Activated CD8-positive, alpha-beta T cell treated with anti-CD3 and anti-CD28 coated beads for 36 hours (primary cell): ENCODE measurements around the gene NCR2. TPM values are rescaled to one million over a fixed set of nuclear protein-coding genes. Genes with fewer than 3 reads are reported as not detected.

Source experiments
- ATAC-seq: fragments of 200-7000 bp; cut with Tn5 transposase; one replicate; pipeline ENCODE4 v1.10.0; 2021; ENCODE audit warnings: mild to moderate bottlenecking, moderate library complexity
- CTCF ChIA-PET: fragments of 350-600 bp; sonication (Branson Sonifier 250); formaldehyde crosslinking; loops from one replicate; lab custom pipeline; 2021; ENCODE audit warnings: antibody characterized with exemption; lab: Charles Lee
- POLR2A ChIA-PET: fragments of 350-600 bp; sonication (Branson Sonifier 250); formaldehyde crosslinking; loops from one replicate; lab custom pipeline; 2021; ENCODE audit warnings: antibody characterized with exemption; lab: Charles Lee
- DNase-seq: peaks from one replicate; pipeline ENCODE4 v3.0.0-alpha.2; 2020
- H3K27ac Mint-ChIP-seq: one replicate; pipeline ENCODE4 v1.8.0; 2021; ENCODE audit warnings: mild to moderate bottlenecking, mixed read lengths
- H3K27me3 Mint-ChIP-seq: one replicate; pipeline ENCODE4 v1.8.0; 2021; ENCODE audit warnings: mixed read lengths
- H3K36me3 Mint-ChIP-seq: one replicate; pipeline ENCODE4 v1.8.0; 2021; ENCODE audit warnings: low read depth, mixed read lengths
- H3K4me1 Mint-ChIP-seq: one replicate; pipeline ENCODE4 v1.8.0; 2021; ENCODE audit warnings: low read depth, mixed read lengths
- H3K4me3 Mint-ChIP-seq: one replicate; pipeline ENCODE4 v1.8.0; 2021; ENCODE audit warnings: mild to moderate bottlenecking, moderate library complexity, mixed read lengths
- H3K9me3 Mint-ChIP-seq: one replicate; pipeline ENCODE4 v1.8.0; 2021; ENCODE audit warnings: mixed read lengths
- CTCF ChIP-seq: fragments of 200-600 bp; IDR thresholded peaks from one replicate; pipeline ENCODE4 v1.8.0; 2022; ENCODE audit warnings: antibody characterized with exemption, mild to moderate bottlenecking
- intact Hi-C: fragments of 100-400 bp; cut with micrococcal nuclease; formaldehyde crosslinking; loops from one replicate; pipeline ENCODE4 v1.10.0; 2022
- total RNA-seq, 2 experiments: library from RNA; stranded (reverse); gene quantifications; one replicate each; pipeline ENCODE4 v1.2.3, GENCODE V29; 2021

The NCR2 gene
- total RNA-seq, 2 experiments from 2014 or later: 0.56 to 0.68 TPM

- Mint-ChIP-seq H3K27ac (no peak overlapping the region), H3K4me3 (peak overlapping the region; percentile 70), H3K36me3 (no peaks in the 10 kb centered on the region), H3K4me1 (peaks cover 30% of the 10 kb centered on the region), H3K27me3 (peaks cover 59% of the 10 kb centered on the region), H3K9me3 (no peaks in the 10 kb centered on the region)
- ATAC-seq (peak; percentile 8), DNase-seq (no peak)
- intact Hi-C loops: loop anchor here (5.0 kb wide), 1 partner anchor 56 kb away; no protein-coding TSS in a partner anchor
- TF ChIP-seq CTCF: no peak
- ChIA-PET POLR2A (interaction anchor here (0.6 kb wide), 1 partner anchor 208 kb away, joined by 3 read pairs; no protein-coding TSS in a partner anchor), CTCF (interaction anchor here (0.7 to 4.9 kb wide), 12 partner anchors 15 to 313 kb away, joined by 3 to 47 read pairs (median 4); partner anchors contain the start of gene NCR2)
These were observed 36.1 kb downstream of the NCR2 start for GRCh38 chr6:41371461-41371991.

- Mint-ChIP-seq H3K9me3 (no peaks in the 10 kb centered on the region), H3K36me3 (no peaks in the 10 kb centered on the region), H3K4me1 (peaks cover 30% of the 10 kb centered on the region), H3K27me3 (peaks cover 66% of the 10 kb centered on the region), H3K27ac (no peak overlapping the region), H3K4me3 (peak overlapping the region; percentile 70)
- CTCF ChIA-PET: interaction anchor here (0.7 to 4.9 kb wide), 11 partner anchors 15 to 312 kb away, joined by 3 to 47 read pairs (median 3); partner anchors contain the start of gene NCR2
- intact Hi-C loops: loop anchor here (5.0 kb wide), 1 partner anchor 55 kb away; no protein-coding TSS in a partner anchor
- no peak for TF ChIP-seq CTCF
- peak; percentile 20 for DNase-seq
- peak; percentile 22 for ATAC-seq
- POLR2A ChIA-PET: interaction anchor here (0.6 kb wide), 1 partner anchor 207 kb away, joined by 3 read pairs; no protein-coding TSS in a partner anchor
These were observed 36.8 kb downstream of the NCR2 start for GRCh38 chr6:41371992-41372831.

- POLR2A ChIA-PET: no interaction called here
- Mint-ChIP-seq H3K9me3 (no peaks in the 10 kb centered on the region), H3K27me3 (peaks cover 74% of the 10 kb centered on the region), H3K4me1 (peaks cover 30% of the 10 kb centered on the region), H3K36me3 (no peaks in the 10 kb centered on the region), H3K4me3 (peak overlapping the region; percentile 70), H3K27ac (no peak overlapping the region)
- intact Hi-C loops: loop anchor here (5.0 kb wide), 1 partner anchor 54 kb away; no protein-coding TSS in a partner anchor
- TF ChIP-seq CTCF: no peak
- CTCF ChIA-PET: interaction anchor here (0.7 to 3.2 kb wide), 6 partner anchors 14 to 311 kb away, joined by 3 to 12 read pairs (median 4); no protein-coding TSS in a partner anchor
- DNase-seq (no peak), ATAC-seq (no peak)
These were observed 37.6 kb downstream of the NCR2 start for GRCh38 chr6:41372832-41373626.

- DNase-seq: no peak
- TF ChIP-seq CTCF: no peak
- CTCF ChIA-PET: interaction anchor here (1.4 to 3.2 kb wide), 4 partner anchors 29 to 311 kb away, joined by 3 to 12 read pairs (median 4); no protein-coding TSS in a partner anchor
- peak overlapping the region; percentile 5 for H3K4me3 Mint-ChIP-seq
- H3K4me1 Mint-ChIP-seq: peaks cover 30% of the 10 kb centered on the region
- intact Hi-C loops: loop anchor here (5.0 kb wide), 1 partner anchor 54 kb away; no protein-coding TSS in a partner anchor
- H3K36me3 Mint-ChIP-seq: no peaks in the 10 kb centered on the region
- no peak for ATAC-seq
- H3K9me3 Mint-ChIP-seq: no peaks in the 10 kb centered on the region
- no peak overlapping the region for H3K27ac Mint-ChIP-seq
- peaks cover 77% of the 10 kb centered on the region for H3K27me3 Mint-ChIP-seq
- POLR2A ChIA-PET: interaction anchor here (0.8 kb wide), 1 partner anchor 37 kb away, joined by 3 read pairs; no protein-coding TSS in a partner anchor
These were observed 38.2 kb downstream of the NCR2 start for GRCh38 chr6:41373627-41373918.
